Ishikawa (cell line): ENCODE results near the gene LRRC45.

Experiments
- RAD21 ChIP-seq: IDR thresholded peaks from 2 replicates; pipeline ENCODE4 v1.6.1; 2012; ENCODE audit warnings: low read depth
- USF1 ChIP-seq: IDR thresholded peaks from 2 replicates; pipeline ENCODE4 v1.6.1; 2012

- no peak for TF ChIP-seq USF1
- TF ChIP-seq RAD21 = no peak
Observed at GRCh38 chr17:82049521-82049971, 26.4 kb downstream of the LRRC45 start.
